A549 (cell line): ENCODE results near the gene CCSER1.

Experiments used
- CEBPB ChIP-seq, 2 experiments: fragments of >200 bp in 1 of 2; sonication (Bioruptor Twin) in 1 of 2; formaldehyde crosslinking in 1 of 2; IDR thresholded peaks; 2 replicates each; pipeline ENCODE4 v1.6.1; 2012 to 2016
- CTCF ChIP-seq: fragments of >200 bp; sonication (Bioruptor Twin); formaldehyde crosslinking; IDR thresholded peaks from 3 replicates; pipeline ENCODE4 v1.5.1; 2016
- EP300 ChIP-seq, 2 experiments: fragments of >200 bp; sonication (Bioruptor Twin); formaldehyde crosslinking; IDR thresholded peaks; 2 replicates in 1 of 2; 3 replicates in 1 of 2; pipeline ENCODE4 v1.6.1; 2016 to 2017
- MAX ChIP-seq: IDR thresholded peaks from 2 replicates; pipeline ENCODE4 v1.6.1; 2012
- MYC ChIP-seq: IDR thresholded peaks from 2 replicates; pipeline ENCODE4 v1.6.1; 2012; ENCODE audit warnings: mild to moderate bottlenecking, inconsistent platforms, low read length, improper control_type of control experiment, borderline replicate concordance
- PHF8 ChIP-seq: fragments of 200-600 bp; sonication (generic); IDR thresholded peaks from 2 replicates; pipeline ENCODE4 v1.6.1; 2016; ENCODE audit warnings: low read depth, mild to moderate bottlenecking, antibody characterized with exemption, moderate library complexity, borderline replicate concordance
- POLR2A ChIP-seq: IDR thresholded peaks from 2 replicates; pipeline ENCODE4 v1.6.1; 2012; ENCODE audit warnings: mild to moderate bottlenecking, low read length
- REST ChIP-seq: fragments of 200-600 bp; sonication (generic); IDR thresholded peaks from 2 replicates; pipeline ENCODE4 v1.6.1; 2016; ENCODE audit warnings: antibody characterized with exemption, mild to moderate bottlenecking, moderate library complexity
- RFX5 ChIP-seq: fragments of 450-650 bp; IDR thresholded peaks from 2 replicates; pipeline ENCODE4 v1.7.1; 2014; ENCODE audit warnings: antibody characterized with exemption, mild to moderate bottlenecking, moderate library complexity
- RNF2 ChIP-seq: fragments of 200-600 bp; sonication (generic); IDR thresholded peaks from 2 replicates; pipeline ENCODE4 v1.6.1; 2016; ENCODE audit warnings: low read depth, mild to moderate bottlenecking, antibody characterized with exemption, moderate library complexity, borderline replicate concordance
- ZC3H11A ChIP-seq: fragments of 450-650 bp; IDR thresholded peaks from 2 replicates; pipeline ENCODE4 v1.6.1; 2014; ENCODE audit warnings: antibody characterized with exemption, mild to moderate bottlenecking
- ZFP36 ChIP-seq: fragments of 450-650 bp; IDR thresholded peaks from 2 replicates; pipeline ENCODE4 v1.6.1; 2014; ENCODE audit warnings: borderline replicate concordance; ENCODE audit not compliant: partially characterized antibody
- ZNF302 ChIP-seq: fragments of 250-450 bp; sonication (Bioruptor Pico); IDR thresholded peaks from 2 replicates; pipeline ENCODE4 v1.9.0; 2021; ENCODE audit warnings: inconsistent platforms, mild to moderate bottlenecking, moderate library complexity

- TF ChIP-seq POLR2A: no peak
- TF ChIP-seq PHF8: no peak
- no peak for TF ChIP-seq MAX
- no peak for TF ChIP-seq CTCF
- TF ChIP-seq REST: no peak
- TF ChIP-seq RNF2: no peak
- TF ChIP-seq EP300 (IDR thresholded peaks at IDR 0.05): no peak
- no peak for TF ChIP-seq MYC
- no peak for TF ChIP-seq ZNF302
- no peak for TF ChIP-seq ZFP36
- no peak for TF ChIP-seq ZC3H11A
- TF ChIP-seq CEBPB (IDR thresholded peaks at IDR 0.05): no peak
- no peak for TF ChIP-seq RFX5
Observed at GRCh38 chr4:90841676-90842075, 714.5 kb downstream of the CCSER1 start.
